Right forelimb (tissue), 1 donor: Measurements from ENCODE around the gene CLPSL2.

Experiments
- DNase-seq: peaks from one replicate; pipeline ENCODE4 v3.0.0-alpha.2; 2018

CLPSL2 gene

DNA sequence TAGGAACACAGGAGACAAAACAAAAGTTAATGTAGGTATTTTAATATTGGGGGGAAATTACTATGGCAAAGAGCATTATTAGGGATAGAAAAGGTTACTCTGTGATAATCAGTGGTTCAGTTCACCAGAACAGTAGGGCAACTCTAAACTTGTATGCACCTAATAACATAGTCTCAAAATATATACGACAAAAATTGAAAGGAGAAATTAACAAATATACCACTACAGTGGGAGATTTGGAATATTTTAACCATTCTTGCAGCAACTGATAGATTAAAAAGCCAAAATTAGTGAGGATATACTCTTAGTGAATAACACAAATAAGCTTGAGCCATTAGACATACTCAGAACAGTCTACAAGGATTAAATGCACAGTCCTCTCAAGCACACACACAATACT lies 28.5 kb upstream of the CLPSL2 start:
- DNase-seq: no peak

DNA sequence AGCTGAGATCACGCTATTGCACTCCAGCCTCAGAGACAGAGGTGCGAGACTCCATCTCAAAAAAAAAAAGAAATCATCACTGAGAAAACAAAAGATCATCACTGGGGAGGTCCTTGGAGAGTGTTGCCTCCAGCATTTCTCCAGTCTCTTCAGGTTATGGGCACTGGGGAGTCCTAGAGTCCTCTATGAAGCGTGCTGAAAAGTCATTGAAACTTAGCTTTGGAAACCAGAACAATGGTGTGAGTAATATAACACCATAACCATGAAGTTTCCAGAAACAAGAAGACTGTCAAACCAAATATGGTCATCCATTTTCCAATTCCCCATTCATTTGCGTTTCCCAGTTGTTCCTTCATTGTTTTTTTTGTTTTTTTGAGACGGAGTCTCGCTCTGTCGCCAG lies 25.8 kb upstream of the CLPSL2 start:
- DNase-seq: no peak

- no peak for DNase-seq
Observed at GRCh38 chr6:35751594-35751993, 24.8 kb upstream of the CLPSL2 start.

GRCh38 chr6:35752330-35752729 lies 24.1 kb upstream of the CLPSL2 start:
- DNase-seq: no peak

- no peak for DNase-seq
Observed at GRCh38 chr6:35754452-35755277, 21.7 kb upstream of the CLPSL2 start.

DNA sequence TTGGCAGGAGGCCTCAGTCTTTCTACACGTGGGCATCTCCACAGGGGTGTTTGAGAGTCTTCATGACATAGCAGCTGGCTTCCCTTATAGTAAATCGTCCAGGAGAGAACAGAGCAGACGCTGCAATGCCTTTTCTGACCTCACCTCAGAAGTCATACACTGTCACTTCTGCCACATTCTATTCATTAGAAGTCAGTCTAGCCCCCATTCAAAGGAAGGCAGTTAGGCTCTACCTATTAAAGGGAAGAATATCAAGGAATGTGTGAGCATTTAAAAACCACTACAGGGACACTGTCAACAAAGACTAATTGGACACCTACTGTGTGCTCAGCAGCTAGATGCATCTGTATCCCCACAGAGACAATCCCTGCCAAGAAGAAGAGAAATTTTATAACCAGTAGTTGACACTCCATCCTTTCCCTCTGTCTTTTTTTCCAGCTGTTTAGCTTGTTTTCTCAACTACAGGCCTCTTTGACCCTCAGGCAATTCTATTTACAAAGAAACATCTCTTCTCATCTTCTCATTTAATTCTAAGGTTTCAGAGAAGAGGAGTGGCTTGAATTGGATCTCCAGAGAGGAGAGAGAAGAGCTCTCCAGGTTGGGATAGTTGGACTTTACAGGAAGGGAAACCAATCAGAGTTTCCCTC lies 21.0 kb upstream of the CLPSL2 start:
- DNase-seq: no peak

GRCh38 chr6:35757456-35758123 lies 18.8 kb upstream of the CLPSL2 start:
- no peak for DNase-seq

DNA sequence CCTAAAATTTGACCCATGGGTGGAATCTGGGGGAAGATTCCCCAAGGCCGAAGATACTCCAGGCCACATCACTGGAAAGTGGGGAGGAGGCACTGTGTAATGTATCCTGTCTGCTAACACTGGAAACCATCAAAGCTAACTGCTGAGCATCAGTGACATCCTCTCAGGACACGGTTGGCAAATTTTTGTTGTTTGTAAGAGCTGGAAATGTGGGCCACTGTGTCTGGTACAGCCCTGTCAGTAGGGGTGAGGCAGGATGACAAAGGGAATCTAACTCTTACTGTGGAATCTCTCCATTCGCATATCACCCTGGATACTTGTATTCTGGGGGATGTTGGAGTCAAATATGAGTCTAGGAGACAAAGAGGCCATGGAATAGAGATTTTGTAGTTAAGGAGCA lies 17.0 kb upstream of the CLPSL2 start:
- no peak for DNase-seq

- no peak for DNase-seq
Observed at GRCh38 chr6:35765739-35766138, 10.7 kb upstream of the CLPSL2 start.

- DNase-seq: no peak
Observed at GRCh38 chr6:35769211-35769610, 7.2 kb upstream of the CLPSL2 start.

DNA sequence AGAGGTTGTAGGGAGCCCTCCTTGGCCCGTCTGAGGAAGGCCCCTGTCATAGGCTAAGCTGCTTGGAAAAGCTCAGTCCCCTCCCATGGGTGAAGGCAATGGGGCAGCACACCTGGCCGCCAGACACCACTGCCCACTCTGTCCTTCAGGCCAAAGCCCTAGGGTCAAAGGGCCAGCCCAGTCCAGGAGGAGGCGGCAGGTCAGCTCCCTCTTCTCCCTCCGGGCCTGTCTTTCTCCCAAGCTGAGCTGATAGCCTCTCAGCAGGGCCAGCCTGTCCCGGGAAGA lies 5.1 kb upstream of the CLPSL2 start:
- DNase-seq: no peak

DNA sequence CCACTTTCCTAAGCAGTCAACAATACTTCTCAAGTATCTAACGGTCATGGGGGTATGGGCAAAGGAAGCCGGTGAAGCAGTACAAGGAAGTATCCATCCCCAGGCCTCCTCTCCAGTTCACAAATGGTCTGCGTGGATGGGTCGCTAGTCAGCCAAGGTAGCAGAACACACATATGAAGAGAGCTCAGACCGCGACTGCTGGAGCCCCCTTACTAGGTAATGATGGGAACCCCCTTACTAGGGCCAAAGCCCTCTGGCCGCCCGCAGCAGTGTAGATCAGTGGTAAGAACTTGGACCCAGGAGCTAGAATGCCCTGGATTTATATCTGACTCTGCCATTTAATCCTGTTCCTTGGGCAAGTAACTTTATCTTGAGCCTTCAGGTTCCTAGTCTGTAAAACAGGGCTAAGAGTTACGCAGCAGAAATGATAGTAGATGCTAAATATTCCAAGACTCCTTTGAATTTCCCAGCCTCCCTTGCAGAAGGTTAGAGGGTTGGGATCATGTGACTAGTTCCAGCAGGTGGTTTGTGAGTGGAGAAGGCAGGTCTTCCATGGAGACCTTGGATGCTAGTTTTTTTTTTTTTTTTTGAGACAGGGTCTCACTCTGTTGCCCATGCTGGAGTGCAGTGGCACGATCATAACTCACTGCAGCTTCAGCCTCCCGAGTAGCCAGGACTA lies 2.1 kb upstream of the CLPSL2 start:
- no peak for DNase-seq

- no peak for DNase-seq
Observed at GRCh38 chr6:35775031-35775430, 1.4 kb upstream of the CLPSL2 start.

DNA sequence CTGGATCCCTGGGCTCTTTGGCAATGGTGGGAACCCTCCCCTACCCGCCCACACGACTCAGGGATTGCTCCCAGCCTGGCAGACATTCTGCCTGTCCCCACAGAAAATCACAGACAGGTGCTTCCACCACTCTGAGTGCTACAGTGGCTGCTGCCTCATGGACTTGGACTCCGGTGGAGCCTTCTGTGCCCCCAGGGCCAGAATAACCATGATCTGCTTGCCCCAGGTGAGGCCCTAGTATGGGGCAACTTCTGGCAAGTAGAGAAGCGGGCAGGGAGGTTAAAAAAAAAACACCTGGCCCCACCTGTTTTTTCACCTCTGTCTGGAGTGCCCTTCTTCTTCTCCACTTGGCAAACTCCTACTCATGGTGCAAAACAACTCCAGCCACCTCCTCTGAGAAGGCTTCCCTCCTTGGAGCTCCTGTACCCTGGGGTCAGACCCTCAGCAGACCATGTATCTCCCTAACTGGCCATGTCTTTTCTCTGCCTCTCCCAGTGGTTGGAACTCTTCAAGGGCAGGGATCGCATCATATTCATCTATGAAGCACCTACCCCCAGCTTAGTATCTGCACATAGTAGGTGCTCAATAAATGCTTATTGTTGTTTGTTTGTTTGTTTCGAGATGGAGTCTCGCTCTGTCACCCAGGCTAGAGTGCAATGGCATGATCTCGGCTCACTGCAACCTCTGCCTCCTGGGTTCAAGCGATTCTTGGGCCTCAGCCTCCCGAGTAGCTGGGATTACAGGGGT lies 1.1 kb downstream of the CLPSL2 start:
- DNase-seq: no peak

DNA sequence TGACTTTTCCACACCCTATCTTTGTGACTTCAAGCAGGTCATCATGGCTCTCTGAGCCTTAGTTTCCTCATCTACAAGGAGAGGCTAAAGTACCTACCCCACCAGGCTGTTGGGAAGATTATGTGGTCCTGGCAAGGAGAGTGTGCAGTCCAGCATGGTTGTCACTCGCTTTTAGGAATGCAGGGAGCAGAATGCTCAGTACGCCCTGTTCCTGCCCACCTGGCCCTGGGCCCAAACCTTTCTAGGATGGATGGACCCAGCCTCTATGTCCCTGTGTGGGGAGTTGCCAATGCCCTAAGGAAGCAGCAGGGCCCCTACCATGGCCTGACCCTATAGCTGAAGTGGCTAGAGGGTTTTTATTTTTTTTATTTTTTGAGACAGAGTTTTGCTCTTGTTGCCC lies 2.0 kb downstream of the CLPSL2 start:
- DNase-seq: no peak

- no peak for DNase-seq
Observed at GRCh38 chr6:35780719-35781118, 4.3 kb downstream of the CLPSL2 start, which contains the start of gene CLPSL1. Gene CLPSL1 (plus strand): TSS chr6:35781019. CDS start chr6:35781111, 92 bp downstream.

DNA sequence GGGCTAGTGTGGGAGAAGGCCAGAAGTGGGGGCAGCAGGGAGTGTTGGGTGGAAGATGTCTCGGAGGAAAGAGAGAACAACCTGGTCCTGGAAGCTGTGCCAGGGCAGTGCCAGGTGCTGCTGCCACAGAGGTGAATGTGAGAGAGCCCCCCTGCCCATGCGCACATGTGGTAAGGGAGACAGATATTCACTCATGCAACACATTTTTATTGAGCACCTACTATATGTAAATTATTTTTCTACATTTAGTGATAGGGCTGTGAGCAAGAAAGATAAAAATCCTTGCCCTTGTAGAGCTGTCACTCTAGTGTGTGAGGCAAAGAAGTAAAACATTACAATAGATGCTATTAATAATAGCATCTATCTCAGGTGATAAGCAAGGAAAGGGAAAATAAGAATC lies 4.9 kb downstream of the CLPSL2 start:
- DNase-seq: no peak

DNA sequence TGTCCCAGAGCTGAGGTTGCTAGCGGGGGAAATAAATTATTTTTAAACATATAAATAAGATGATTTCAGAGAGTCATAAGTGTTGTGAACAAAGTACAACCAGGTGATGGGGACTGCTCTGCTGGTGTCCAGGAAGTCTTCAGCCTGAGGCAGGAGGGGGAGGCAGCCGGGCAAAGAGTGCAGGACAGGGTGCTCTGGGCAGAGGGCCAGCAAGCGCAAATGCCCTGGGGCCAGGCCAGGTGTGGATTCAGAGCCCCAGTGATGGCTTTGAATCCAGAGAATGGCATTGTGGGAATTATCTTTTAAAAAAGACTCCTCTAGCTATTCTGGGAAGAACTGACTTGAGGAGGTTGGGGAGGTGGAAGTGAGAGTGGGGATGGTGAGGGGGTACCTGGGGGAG lies 6.0 kb downstream of the CLPSL2 start:
- DNase-seq: no peak

GRCh38 chr6:35784200-35784599 lies 7.8 kb downstream of the CLPSL2 start:
- DNase-seq: no peak

DNA sequence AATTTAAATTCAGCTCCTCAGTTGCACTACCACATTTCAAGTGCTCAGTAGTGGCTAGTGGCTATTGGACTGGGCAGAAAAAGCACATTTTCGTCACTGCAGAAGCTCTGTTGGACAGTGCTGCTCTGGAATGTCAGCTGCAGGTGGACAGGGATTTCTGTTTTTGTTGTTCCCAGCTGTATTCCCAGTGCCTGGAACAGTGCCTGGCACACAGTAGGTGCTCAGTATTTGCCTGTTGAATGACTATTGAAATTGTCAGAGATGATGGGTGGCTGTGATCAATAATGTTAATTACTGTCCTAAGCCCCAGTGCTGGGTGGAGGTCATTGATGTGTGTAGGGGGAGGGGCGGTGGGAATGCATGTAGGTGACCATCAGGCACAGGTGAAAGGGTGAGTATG lies 9.9 kb downstream of the CLPSL2 start:
- no peak for DNase-seq

- no peak for DNase-seq
Observed at GRCh38 chr6:35786810-35787209, 10.4 kb downstream of the CLPSL2 start.

DNA sequence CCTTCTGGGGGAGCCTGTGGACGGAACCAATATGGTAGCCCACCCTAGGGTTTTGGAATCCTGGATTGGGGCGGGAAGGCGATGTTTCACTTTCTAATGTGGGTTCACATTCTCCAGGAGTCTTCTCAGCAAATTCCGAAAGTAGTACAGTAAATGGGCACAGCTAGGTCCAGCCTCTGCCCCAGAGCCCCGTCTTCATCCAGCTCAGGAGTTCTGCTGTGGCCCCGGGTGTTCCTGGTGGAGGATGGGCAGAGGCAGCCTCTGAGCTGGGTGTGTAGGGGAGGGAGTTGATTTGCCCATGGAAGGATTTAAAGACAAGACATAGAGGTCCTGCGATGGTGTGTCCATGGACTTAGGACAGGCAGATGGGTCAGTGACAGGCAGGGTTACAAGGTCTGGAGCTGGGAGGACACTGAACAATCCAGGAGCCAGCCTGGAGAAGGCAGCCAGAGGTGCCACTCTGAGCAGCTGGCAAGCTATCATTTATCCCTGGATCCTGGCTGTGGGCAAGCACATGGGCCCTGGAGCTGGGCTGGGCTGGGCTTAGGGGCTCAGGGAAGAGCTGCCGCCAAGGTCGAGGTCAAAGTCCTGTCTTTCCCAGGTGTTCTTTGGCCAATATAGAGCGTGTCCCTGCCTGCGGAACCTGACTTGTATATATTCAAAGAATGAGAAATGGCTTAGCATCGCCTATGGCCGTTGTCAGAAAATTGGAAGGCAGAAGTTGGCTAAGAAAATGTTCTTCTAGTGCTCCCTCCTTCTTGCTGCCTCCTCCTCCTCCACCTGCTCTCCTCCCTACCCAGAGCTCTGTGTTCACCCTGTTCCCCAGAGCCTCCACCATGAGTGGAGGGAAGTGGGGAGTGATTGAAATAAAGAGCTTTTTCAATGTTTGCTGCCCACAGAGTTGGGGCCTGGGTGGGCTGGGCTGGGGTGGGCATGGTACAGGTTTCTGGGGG lies 11.1 kb downstream of the CLPSL2 start:
- no peak for DNase-seq
